Adrenal gland (tissue), 12 donors: ENCODE results near the gene CCDC88B. TPM values are rescaled to one million over a fixed set of nuclear protein-coding genes. Genes with fewer than 3 reads are reported as not detected.

Experiments used
- DNase-seq, 7 donors: peaks; one replicate each; pipeline ENCODE4 v3.0.0-alpha.2; 2019 to 2020
- H3K27ac ChIP-seq, 5 donors: fragments of 200-600 bp; sonication (generic) in 4 of 5; 1 replicate in 3 of 5; 2 replicates in 2 of 5; pipeline versions ENCODE4 v1.5.1 to v1.8.0; 2016 to 2020; ENCODE audit warnings: mild to moderate bottlenecking in 1 of 5
- H3K27me3 ChIP-seq: fragments of 200-600 bp; 2 replicates; pipeline ENCODE4 v1.8.0; 2021
- H3K36me3 ChIP-seq, 2 donors: fragments of 200-600 bp; replicated peaks in 1 of 2; 1 replicate in 1 of 2; 2 replicates in 1 of 2; pipeline versions ENCODE4 v1.5.1 to v1.8.0; 2018 to 2022
- H3K4me1 ChIP-seq, 2 donors: fragments of 200-600 bp; replicated peaks in 1 of 2; 1 replicate in 1 of 2; 2 replicates in 1 of 2; pipeline versions ENCODE4 v1.5.1 to v1.8.0; 2018 to 2021
- H3K4me3 ChIP-seq, 4 donors: fragments of 200-600 bp; sonication (generic) in 3 of 4; one replicate each; pipeline ENCODE4 v1.5.1; 2016 to 2018
- H3K9me3 ChIP-seq, 3 donors: fragments of 200-600 bp; sonication (generic) in 1 of 3; replicated peaks in 1 of 3; 1 replicate in 2 of 3; 2 replicates in 1 of 3; pipeline versions ENCODE4 v1.5.1 to v1.8.0; 2016 to 2021
- POLR2A ChIP-seq, 2 donors: fragments of 450-650 bp; IDR thresholded peaks; one replicate each; pipeline ENCODE4 v1.6.1; 2017; ENCODE audit warnings: antibody characterized with exemption in 2 of 2, mild to moderate bottlenecking in 2 of 2, moderate library complexity in 1 of 2
- WGBS, 4 donors: extraction: QIAGEN DNeasy Blood & Tissue Kit in 2 of 4; methylation state at CpG; one replicate each; pipeline versions ENCODE4 v1.1.5 to v1.1.7; 2013 to 2017; 5-methylcytosine and 5-hydroxymethylcytosine counted together
- intact Hi-C, 2 donors: fragments of 100-400 bp; cut with DNase I; formaldehyde crosslinking; loops; one replicate each; pipeline versions ENCODE4 v1.14.1 to v1.15.0; 2022 to 2023
- polyA plus RNA-seq, 3 donors: library from polyadenylated mRNA; stranded (reverse); fragments of 200-250 nt in 2 of 3; fragments of 350-450 nt in 1 of 3; fragmentation: Illumina TruSeq in 1 of 3; extraction: RNeasy Lipid Tissue Mini Kit (QIAGEN cat#74804) in 1 of 3; gene quantifications; one replicate each; pipeline ENCODE4 v1.2.3, GENCODE V29; 2013 to 2014
- total RNA-seq, 9 donors: library from RNA; depleted of rRNA in 4 of 9; stranded (reverse); fragments of >200 nt in 4 of 9; fragments of 120-200 nt in 1 of 9; fragmentation: NEBNext Ultra II Directional in 1 of 9; extraction: Animal tissue kit (Norgen Biotek cat#: 25700) in 1 of 9; gene quantifications; one replicate each; pipeline versions ENCODE4 v1.1.0 to v1.2.4, GENCODE V29; 2013 to 2023
- TF ChIP-seq, protein P1 (sequence below), 6 experiments: fragments of 450-650 bp in 4 of 6; fragments of 200-600 bp in 2 of 6; sonication (generic) in 1 of 6; IDR thresholded peaks; 1 replicate in 5 of 6; 2 replicates in 1 of 6; pipeline versions ENCODE4 v1.5.1 to v1.8.0; 2016 to 2021; ENCODE audit warnings: antibody characterized with exemption in 6 of 6, mild to moderate bottlenecking in 2 of 6, moderate library complexity in 1 of 6
- donor health status: healthy with polysubstance abuse.
- donor health status: Bipolar disorder and iron deficiency.
- donor health status: DM: yes; HTN: yes; CAD: no.
- donor health status: DM: no; HTN: no; CAD: no.
- donor health status: DM: no; HTN: no; CAD: no.
- donor health status: DM: yes; HTN: yes; CAD: no.

CCDC88B gene
- total and polyA plus RNA-seq, 12 donors = 5.1 to 143 (median 14.5) TPM

DNA sequence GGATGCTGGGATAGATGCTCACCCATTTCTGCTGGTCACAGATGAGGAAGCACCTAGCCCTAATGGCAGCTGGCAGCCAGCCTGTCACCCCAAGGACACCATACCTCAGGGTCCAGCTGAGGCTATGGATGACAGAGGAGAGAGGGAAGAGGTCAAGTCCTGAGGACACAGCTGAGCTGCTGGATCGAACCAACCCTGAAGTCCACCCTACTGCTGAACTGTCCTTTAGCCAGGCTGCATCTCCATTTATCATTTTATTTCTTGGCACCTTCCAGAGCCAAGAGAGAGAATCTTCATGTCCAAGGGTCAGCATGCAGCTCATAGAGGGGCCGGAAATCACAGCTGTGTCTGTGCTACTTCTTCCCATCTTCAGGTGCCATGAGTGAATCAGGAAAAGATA is 49.8 kb downstream of the CCDC88B start:
- H3K4me1 ChIP-seq = peaks cover 8 to 13% of the 10 kb centered on the region in 2 donors
- no peaks in the 10 kb centered on the region for H3K27me3 ChIP-seq
- no peak for DNase-seq
- H3K36me3 ChIP-seq = no peaks in the 10 kb centered on the region
- H3K4me3 ChIP-seq = no peak overlapping the region
- intact Hi-C loops = no loop called here
- H3K9me3 ChIP-seq = no peaks in the 10 kb centered on the region
- 80 to 93% (median 90%) methylated on average over 1 to 2 of the region's 2 CpGs for WGBS, 4 donors
- TF ChIP-seq POLR2A (IDR thresholded peaks at IDR 0.05) = no peak
- TF ChIP-seq, protein P1, sequence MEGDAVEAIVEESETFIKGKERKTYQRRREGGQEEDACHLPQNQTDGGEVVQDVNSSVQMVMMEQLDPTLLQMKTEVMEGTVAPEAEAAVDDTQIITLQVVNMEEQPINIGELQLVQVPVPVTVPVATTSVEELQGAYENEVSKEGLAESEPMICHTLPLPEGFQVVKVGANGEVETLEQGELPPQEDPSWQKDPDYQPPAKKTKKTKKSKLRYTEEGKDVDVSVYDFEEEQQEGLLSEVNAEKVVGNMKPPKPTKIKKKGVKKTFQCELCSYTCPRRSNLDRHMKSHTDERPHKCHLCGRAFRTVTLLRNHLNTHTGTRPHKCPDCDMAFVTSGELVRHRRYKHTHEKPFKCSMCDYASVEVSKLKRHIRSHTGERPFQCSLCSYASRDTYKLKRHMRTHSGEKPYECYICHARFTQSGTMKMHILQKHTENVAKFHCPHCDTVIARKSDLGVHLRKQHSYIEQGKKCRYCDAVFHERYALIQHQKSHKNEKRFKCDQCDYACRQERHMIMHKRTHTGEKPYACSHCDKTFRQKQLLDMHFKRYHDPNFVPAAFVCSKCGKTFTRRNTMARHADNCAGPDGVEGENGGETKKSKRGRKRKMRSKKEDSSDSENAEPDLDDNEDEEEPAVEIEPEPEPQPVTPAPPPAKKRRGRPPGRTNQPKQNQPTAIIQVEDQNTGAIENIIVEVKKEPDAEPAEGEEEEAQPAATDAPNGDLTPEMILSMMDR (IDR thresholded peaks at IDR 0.05) = no peak
- no peak overlapping the region for H3K27ac ChIP-seq

DNA sequence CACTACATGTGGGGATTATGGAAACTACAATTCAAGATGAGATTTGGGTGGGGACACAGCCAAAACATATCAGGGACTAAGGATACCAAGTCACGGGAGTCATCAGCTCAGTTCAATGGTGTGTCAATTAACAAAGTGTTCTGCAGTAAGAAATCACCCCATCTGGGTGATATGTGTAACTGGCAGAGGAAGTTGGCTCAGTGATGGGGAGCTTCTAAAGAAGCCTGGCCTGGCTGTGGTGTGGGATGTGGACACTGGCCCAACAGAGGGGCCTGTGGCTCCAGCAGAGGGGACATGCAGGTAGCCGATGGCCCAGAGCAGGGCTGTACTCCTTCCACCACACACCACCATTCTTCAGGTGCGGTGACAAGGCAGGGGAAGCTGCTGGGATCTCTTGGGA is 50.6 kb downstream of the CCDC88B start:
- 83 to 97% (median 91%) methylated on average over 1 to 3 of the region's 3 CpGs for WGBS, 4 donors

DNA sequence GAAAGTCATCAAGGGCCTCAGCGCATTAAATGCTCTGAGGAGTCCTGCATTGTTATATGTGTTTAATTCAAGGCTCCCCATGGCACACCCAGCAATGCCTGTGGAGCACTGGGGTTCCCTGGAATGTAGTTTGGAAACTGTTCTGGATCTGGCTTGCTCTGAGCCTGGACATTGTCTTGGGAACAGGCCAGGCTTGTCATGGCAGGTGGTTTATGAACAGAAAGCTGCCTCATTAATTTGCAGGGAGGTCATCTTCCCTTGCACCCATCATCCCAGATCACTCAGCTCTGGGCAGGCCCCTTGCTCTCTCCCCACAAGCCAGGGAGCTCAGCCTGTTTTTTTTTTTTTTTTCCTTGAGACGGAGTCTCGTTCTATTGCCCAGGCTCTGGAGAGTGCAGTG is 51.8 kb downstream of the CCDC88B start:
- 85 to 96% (median 94%) methylated on average over 3 of the region's 3 CpGs for WGBS, 4 donors
- H3K9me3 ChIP-seq = no peaks in the 10 kb centered on the region
- no peaks in the 10 kb centered on the region for H3K27me3 ChIP-seq
- H3K4me1 ChIP-seq = peaks cover 0 to 4% of the 10 kb centered on the region in 2 donors
- H3K27ac ChIP-seq = no peak overlapping the region
- no peak for TF ChIP-seq POLR2A (IDR thresholded peaks at IDR 0.05)
- TF ChIP-seq, protein P1 (IDR thresholded peaks at IDR 0.05) = no peak
- no peak for DNase-seq
- intact Hi-C loops = no loop called here
- H3K4me3 ChIP-seq = no peak overlapping the region
- H3K36me3 ChIP-seq = no peaks in the 10 kb centered on the region

More for the DNA sequence above, 50.6 kb downstream of the CCDC88B start:
- Histone ChIP-seq H3K4me3 (no peak overlapping the region), H3K27ac (no peak overlapping the region), H3K4me1 (peaks cover 1 to 6% of the 10 kb centered on the region in 2 donors), H3K36me3 (no peaks in the 10 kb centered on the region), H3K9me3 (no peaks in the 10 kb centered on the region), H3K27me3 (no peaks in the 10 kb centered on the region)
- intact Hi-C loops = no loop called here
- no peak for DNase-seq
- TF ChIP-seq POLR2A (IDR thresholded peaks at IDR 0.05) = no peak
- TF ChIP-seq, protein P1 (IDR thresholded peaks at IDR 0.05) = no peak

DNA sequence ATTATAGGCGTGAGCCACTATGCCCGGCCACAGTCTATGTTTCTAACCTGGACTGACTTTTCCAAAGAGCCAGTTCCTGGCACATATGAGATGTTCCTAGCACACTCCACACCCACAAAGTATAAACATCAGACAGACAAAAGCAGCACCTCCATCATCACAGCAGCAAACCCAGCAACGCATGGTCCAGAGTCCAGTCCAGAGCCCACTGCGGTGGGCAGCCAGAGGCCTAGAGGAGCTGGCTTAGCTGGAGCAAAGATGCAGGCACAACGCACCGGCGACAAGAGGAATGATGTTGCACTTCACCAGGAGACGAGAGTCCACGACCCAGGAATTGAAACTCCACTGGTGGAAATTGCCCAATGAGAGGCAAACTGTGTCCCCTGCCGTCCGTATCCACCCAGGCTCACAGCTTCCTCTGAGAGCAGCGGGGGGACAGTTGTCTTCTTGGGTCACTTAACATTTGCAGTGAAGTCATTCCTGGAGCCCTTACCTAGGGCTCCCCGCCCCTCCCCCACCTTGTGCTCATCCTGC is 55.6 kb downstream of the CCDC88B start:
- H3K36me3 ChIP-seq = no peaks in the 10 kb centered on the region
- no peak for DNase-seq
- intact Hi-C loops = no loop called here
- H3K4me3 ChIP-seq = no peak overlapping the region
- peaks cover 0 to 10% of the 10 kb centered on the region in 2 donors for H3K4me1 ChIP-seq
- H3K9me3 ChIP-seq = no peaks in the 10 kb centered on the region
- H3K27me3 ChIP-seq = no peaks in the 10 kb centered on the region
- TF ChIP-seq, protein P1 (IDR thresholded peaks at IDR 0.05) = no peak
- no peak for TF ChIP-seq POLR2A (IDR thresholded peaks at IDR 0.05)
- 55 to 71% (median 66%) methylated on average over 5 to 13 of the region's 13 CpGs for WGBS, 4 donors
- H3K27ac ChIP-seq = no peak overlapping the region
